SJCRH30 (cell line): ENCODE measurements around the gene STXBP6. TPM values are rescaled to one million over a fixed set of nuclear protein-coding genes. Genes with fewer than 3 reads are reported as not detected.
"Not testable (repeated sequence)": the region's sequence is repeated elsewhere in the genome, so short reads cannot be mapped to it uniquely, and the experiment has no call there.

Source experiments
- DNase-seq, 2 experiments: peaks; one replicate each; pipeline ENCODE4 v3.0.0-alpha.2; 2015 to 2020
- H3K27ac ChIP-seq: fragments of 250-450 bp; sonication (Bioruptor Pico); 2 replicates; pipeline ENCODE4 v1.5.1; 2020; ENCODE audit warnings: mild to moderate bottlenecking, moderate library complexity
- H3K27me3 ChIP-seq: fragments of 250-450 bp; sonication (Bioruptor Pico); 2 replicates; pipeline ENCODE4 v1.5.1; 2020; ENCODE audit warnings: mild to moderate bottlenecking, moderate library complexity
- H3K36me3 ChIP-seq: fragments of 250-450 bp; sonication (Bioruptor Pico); 2 replicates; pipeline ENCODE4 v1.5.1; 2020; ENCODE audit warnings: mild to moderate bottlenecking, moderate library complexity
- H3K4me1 ChIP-seq: fragments of 250-450 bp; sonication (Bioruptor Pico); 2 replicates; pipeline ENCODE4 v1.5.1; 2020; ENCODE audit warnings: mild to moderate bottlenecking, moderate library complexity
- H3K4me3 ChIP-seq: fragments of 250-450 bp; sonication (Bioruptor Pico); 2 replicates; pipeline ENCODE4 v1.5.1; 2020; ENCODE audit warnings: mild to moderate bottlenecking, moderate library complexity
- H3K9me3 ChIP-seq: fragments of 250-450 bp; sonication (Bioruptor Pico); replicated peaks from 2 replicates; pipeline ENCODE4 v1.5.1; 2020; ENCODE audit warnings: mild to moderate bottlenecking, moderate library complexity
- total RNA-seq: library from RNA; depleted of rRNA; stranded (reverse); fragments of >200 nt; shearing (Covaris generic); gene quantifications from 2 replicates; pipeline ENCODE4 v1.2.3, GENCODE V29; 2014

STXBP6 gene
- total RNA-seq, 1 experiment from 2014 or later: 2.9 TPM

GRCh38 chr14:24974591-24975374 lies 75.2 kb downstream of the STXBP6 start:
- Histone ChIP-seq H3K36me3 (no peaks in the 10 kb centered on the region), H3K27ac (no peak overlapping the region), H3K4me3 (no peak overlapping the region), H3K9me3 (no peaks in the 10 kb centered on the region), H3K27me3 (no peaks in the 10 kb centered on the region), H3K4me1 (no peaks in the 10 kb centered on the region)
- DNase-seq: no peak

DNA sequence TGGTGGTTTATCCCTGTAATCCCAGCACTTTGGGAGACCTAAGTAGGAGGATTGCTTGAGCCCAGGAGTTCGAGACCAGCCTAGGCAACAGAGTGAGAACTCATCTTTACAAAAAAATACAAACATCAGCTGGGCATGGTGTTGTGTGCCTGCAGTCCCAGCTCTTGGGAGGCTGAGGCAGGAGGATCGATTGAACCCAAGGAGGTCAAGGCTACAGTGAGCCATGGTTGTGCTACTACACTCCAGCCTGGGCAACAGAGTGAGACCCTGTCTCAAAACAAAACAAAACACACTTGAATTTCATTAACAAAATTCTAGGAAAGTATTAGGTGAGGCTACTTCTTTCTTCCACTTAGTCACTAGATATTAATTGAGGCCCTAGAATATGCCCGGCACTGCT lies 77.1 kb downstream of the STXBP6 start:
- Histone ChIP-seq H3K27me3 (no peaks in the 10 kb centered on the region), H3K4me3 (no peak overlapping the region), H3K9me3 (no peaks in the 10 kb centered on the region), H3K4me1 (no peaks in the 10 kb centered on the region), H3K36me3 (no peaks in the 10 kb centered on the region), H3K27ac (no peak overlapping the region)
- DNase-seq: no peak

DNA sequence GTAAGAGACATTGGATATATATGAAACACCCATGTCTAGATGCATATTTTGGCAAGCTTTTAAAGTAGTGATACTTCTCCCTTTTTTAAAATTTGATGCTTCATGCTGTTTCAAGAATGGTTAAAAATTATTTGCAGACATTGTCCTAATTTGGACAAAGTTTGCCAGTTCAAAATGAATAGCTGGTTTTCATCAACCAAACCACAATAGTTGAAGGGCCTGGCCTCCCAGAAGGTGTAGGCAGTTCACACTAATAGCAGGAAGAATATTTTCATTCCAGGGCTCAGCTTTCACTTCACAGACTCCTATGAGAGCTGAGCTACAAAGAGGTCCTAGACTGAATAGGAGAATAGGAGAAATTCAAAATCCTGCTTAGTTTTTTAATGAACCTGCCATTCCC lies 78.7 kb downstream of the STXBP6 start:
- no peak for DNase-seq
- Histone ChIP-seq H3K36me3 (no peaks in the 10 kb centered on the region), H3K4me1 (no peaks in the 10 kb centered on the region), H3K27ac (no peak overlapping the region), H3K27me3 (no peaks in the 10 kb centered on the region), H3K4me3 (no peak overlapping the region), H3K9me3 (no peaks in the 10 kb centered on the region)

DNA sequence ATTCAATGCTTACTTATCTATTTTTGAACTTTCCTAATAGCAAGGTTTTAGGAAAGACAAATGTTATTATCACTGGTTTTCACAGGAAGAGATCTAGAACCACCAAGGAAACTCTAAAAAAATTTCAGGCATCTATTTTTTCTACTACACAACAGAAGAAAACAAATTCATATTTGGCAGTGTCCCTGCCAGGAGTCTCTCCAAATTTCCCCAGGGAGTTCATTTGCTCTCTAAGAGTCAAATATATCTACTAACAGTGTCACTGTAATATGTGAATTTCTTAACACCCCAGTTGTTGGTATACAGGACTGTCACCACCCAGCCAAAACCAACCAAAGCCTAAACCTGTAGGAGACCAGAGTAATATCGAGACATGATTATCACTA lies 83.4 kb downstream of the STXBP6 start:
- no peaks in the 10 kb centered on the region for H3K36me3 ChIP-seq
- no peaks in the 10 kb centered on the region for H3K9me3 ChIP-seq
- H3K4me3 ChIP-seq: no peak overlapping the region
- no peaks in the 10 kb centered on the region for H3K27me3 ChIP-seq
- H3K27ac ChIP-seq: no peak overlapping the region
- peaks cover 6% of the 10 kb centered on the region for H3K4me1 ChIP-seq
- no peak for DNase-seq

DNA sequence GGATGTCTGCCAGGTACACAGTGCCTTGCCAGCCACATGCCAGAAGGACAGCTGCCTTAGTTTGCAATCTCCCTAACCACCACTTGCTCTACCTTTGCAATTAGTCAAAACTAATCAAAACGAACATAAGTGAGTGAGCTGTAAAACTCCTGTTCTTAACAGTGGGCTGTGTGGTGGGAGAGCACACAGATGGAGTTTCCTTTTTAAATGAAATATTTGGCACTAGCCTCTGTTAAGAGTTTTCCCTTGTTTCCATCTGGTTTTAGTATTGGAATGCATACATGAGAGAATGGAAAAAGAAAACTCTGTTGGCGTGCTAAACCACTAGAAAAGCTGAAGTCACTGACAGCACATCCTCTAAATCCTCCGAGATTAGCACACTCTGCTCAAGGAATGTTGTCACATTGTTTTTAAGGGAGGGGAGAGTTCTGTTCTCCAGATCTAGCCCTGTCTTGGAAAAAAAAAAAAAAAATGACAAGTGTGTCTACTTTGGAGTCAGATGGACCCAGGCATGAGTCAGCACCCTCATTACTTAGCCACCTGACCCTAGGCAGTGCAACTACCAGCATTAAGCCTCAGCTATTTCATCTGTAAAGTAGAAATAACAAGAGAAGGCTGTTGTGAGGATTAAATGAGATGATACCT lies 83.9 kb downstream of the STXBP6 start:
- peak; percentile 13 to 39 for DNase-seq
- peaks cover 6% of the 10 kb centered on the region for H3K4me1 ChIP-seq
- no peak overlapping the region for H3K27ac ChIP-seq
- no peaks in the 10 kb centered on the region for H3K9me3 ChIP-seq
- no peaks in the 10 kb centered on the region for H3K36me3 ChIP-seq
- H3K27me3 ChIP-seq: no peaks in the 10 kb centered on the region
- H3K4me3 ChIP-seq: no peak overlapping the region

DNA sequence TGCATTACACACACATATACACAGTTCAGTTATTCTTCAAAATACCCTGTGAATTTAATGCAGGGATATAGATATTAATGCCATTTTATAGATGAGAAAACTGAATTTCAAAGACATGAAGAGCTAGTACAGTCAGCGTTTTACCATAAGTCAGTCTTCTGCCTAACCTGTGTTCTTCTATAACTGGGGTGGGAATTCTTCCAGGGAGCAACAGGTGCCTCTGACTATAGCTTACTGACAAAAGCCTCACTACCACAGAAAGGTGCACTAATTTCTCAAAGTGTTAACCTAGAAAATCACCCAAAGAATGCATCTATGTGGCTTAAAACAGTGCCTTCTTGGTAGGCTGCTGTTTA lies 84.4 kb downstream of the STXBP6 start:
- H3K27me3 ChIP-seq: no peaks in the 10 kb centered on the region
- peaks cover 6% of the 10 kb centered on the region for H3K4me1 ChIP-seq
- H3K4me3 ChIP-seq: no peak overlapping the region
- no peak overlapping the region for H3K27ac ChIP-seq
- no peak for DNase-seq
- no peaks in the 10 kb centered on the region for H3K36me3 ChIP-seq
- no peaks in the 10 kb centered on the region for H3K9me3 ChIP-seq

GRCh38 chr14:24964591-24964990 lies 85.4 kb downstream of the STXBP6 start:
- Histone ChIP-seq H3K4me1 (peaks cover 6% of the 10 kb centered on the region), H3K36me3 (no peaks in the 10 kb centered on the region), H3K27me3 (no peaks in the 10 kb centered on the region), H3K9me3 (no peaks in the 10 kb centered on the region), H3K27ac (no peak overlapping the region), H3K4me3 (no peak overlapping the region)
- no peak for DNase-seq

DNA sequence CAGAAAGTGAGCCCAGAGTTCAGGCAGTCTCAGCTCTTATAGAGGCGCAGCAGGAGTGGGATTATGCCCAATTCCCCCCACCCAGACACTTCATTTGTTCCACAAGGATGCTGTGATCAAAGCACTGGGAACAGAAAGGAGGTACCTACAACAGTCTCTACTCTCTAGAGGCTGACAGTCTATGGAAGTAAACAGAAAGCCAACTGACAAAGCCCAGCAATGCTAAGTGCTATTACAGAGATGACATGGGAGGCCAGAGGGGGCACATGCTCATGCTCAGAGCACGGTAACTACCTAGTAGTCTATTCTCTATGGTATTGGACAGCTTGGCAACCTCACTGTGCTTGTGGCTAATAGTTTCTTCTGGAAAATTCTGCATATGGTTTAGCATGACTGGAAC lies 85.9 kb downstream of the STXBP6 start:
- Histone ChIP-seq H3K4me3 (no peak overlapping the region), H3K36me3 (no peaks in the 10 kb centered on the region), H3K4me1 (peaks cover 6% of the 10 kb centered on the region), H3K27ac (no peak overlapping the region), H3K27me3 (no peaks in the 10 kb centered on the region), H3K9me3 (no peaks in the 10 kb centered on the region)
- DNase-seq: no peak

DNA sequence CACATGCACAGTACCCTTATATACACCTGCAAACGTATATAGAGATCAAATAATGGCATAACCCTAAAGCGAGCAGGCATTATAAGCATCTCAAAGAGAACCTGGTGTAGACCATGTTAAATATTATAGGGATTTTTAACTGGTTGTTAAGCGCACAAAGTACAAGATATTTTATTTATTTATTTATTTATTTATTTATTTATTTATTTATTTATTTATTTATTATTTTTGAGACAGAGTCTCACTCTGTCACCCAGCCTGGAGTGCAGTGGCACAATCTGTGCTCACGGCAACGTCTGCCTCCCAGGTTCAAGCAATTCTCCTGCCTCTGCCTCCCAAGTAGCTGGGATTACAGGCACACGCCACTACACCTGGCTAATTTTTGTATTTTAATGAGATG lies 87.8 kb downstream of the STXBP6 start:
- H3K27me3 ChIP-seq, H3K4me1 ChIP-seq, H3K9me3 ChIP-seq, DNase-seq, H3K27ac ChIP-seq, H3K4me3 ChIP-seq, H3K36me3 ChIP-seq: not testable (repeated sequence)

DNA sequence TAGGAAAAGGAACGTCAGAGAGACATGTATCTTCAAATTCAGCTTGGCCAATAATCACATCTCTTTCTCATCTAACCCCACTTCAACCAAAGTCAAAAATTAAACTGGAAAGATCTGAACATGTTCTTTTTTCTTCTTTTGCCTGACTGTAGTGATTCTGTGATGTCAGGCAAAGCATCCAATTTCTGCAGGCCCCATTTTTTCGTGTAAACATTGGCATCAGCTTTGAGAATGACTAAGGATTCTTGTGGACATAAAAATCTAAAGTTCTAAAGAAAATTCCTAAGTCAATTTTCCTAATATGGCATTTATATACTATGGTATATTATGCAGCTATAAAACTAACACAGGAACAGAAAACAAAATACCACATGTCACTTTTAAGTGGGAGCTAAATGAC lies 89.1 kb downstream of the STXBP6 start:
- no peak overlapping the region for H3K27ac ChIP-seq
- DNase-seq: no peak
- no peaks in the 10 kb centered on the region for H3K36me3 ChIP-seq
- H3K9me3 ChIP-seq: no peaks in the 10 kb centered on the region
- peaks cover 4% of the 10 kb centered on the region for H3K4me1 ChIP-seq
- H3K27me3 ChIP-seq: no peaks in the 10 kb centered on the region
- H3K4me3 ChIP-seq: no peak overlapping the region

DNA sequence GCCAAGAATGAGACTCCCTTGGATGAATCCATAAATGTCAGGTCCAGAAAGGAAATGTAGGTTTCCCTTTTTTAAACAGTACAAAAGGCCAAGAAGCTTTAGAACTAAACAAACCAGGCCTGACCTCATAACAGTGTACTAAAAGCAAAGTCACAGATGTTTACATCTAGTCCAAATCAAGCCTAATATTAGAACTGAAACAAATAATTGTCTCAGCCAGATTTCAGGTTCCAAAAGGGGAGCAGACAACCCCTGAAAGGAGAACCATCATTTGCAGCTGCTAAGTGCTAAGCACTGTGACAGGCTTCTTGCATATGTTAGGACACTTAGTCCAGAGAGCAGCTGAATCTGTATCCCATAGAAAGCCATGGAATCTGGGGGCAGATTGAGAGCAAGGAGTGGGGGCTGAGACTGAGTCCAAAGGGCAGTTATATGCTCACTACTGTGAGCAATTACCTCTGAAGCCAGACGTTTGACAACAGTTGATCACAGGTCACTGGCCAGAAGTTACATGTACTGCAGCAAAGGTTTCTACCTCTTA lies 90.1 kb downstream of the STXBP6 start:
- Histone ChIP-seq H3K9me3 (no peaks in the 10 kb centered on the region), H3K36me3 (no peaks in the 10 kb centered on the region), H3K4me1 (no peaks in the 10 kb centered on the region), H3K27ac (no peak overlapping the region), H3K27me3 (no peaks in the 10 kb centered on the region), H3K4me3 (no peak overlapping the region)
- DNase-seq: no peak

- DNase-seq: no peak
- no peak overlapping the region for H3K27ac ChIP-seq
- no peaks in the 10 kb centered on the region for H3K27me3 ChIP-seq
- no peaks in the 10 kb centered on the region for H3K9me3 ChIP-seq
- H3K4me1 ChIP-seq: no peaks in the 10 kb centered on the region
- no peak overlapping the region for H3K4me3 ChIP-seq
- H3K36me3 ChIP-seq: no peaks in the 10 kb centered on the region
Measured at GRCh38 chr14:24958271-24958670, 91.7 kb downstream of the STXBP6 start.

DNA sequence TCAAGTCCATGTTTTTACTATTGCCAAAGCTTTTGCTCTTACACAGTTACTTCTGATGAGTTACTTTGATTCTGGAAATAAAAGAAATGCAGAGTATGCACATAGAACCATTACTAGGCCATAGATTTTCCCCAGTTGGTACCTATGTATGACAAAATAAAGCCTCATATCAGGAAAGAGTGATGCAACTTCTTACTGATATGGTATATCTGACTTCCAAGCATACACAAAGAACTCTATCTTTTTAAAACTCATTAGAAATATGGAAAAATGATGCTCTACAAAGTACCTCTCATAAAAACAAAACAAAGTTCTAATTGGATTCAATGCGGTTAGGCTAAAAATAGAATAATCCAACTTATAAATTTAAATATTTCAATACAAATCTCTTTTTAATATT lies 92.1 kb downstream of the STXBP6 start:
- Histone ChIP-seq H3K4me1 (no peaks in the 10 kb centered on the region), H3K9me3 (no peaks in the 10 kb centered on the region), H3K36me3 (no peaks in the 10 kb centered on the region), H3K27me3 (no peaks in the 10 kb centered on the region), H3K4me3 (no peak overlapping the region), H3K27ac (no peak overlapping the region)
- DNase-seq: no peak

DNA sequence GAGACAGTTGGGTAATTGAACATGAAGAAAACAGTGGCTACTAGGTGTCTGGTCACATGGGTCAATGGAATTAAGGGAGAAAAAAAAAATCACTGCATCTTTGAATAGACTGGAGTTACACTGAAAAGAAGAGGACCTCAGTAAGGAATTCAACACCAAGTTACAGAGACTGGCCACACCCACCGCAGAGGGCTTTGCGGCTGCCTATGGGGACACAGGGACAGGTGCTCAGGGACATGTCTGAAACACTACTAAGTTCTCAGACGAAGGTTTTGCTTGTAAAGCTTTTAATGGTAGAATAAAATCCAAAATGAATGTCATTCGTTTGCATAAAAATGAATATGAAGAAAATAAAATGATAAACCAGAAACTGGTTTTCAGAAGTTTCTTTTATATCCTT lies 93.8 kb downstream of the STXBP6 start:
- H3K4me1 ChIP-seq: no peaks in the 10 kb centered on the region
- H3K9me3 ChIP-seq: no peaks in the 10 kb centered on the region
- H3K27ac ChIP-seq: no peak overlapping the region
- no peaks in the 10 kb centered on the region for H3K27me3 ChIP-seq
- no peak for DNase-seq
- H3K4me3 ChIP-seq: no peak overlapping the region
- no peaks in the 10 kb centered on the region for H3K36me3 ChIP-seq

GRCh38 chr14:24954700-24955037 lies 95.3 kb downstream of the STXBP6 start:
- Histone ChIP-seq H3K27ac (no peak overlapping the region), H3K4me1 (no peaks in the 10 kb centered on the region), H3K27me3 (no peaks in the 10 kb centered on the region), H3K36me3 (no peaks in the 10 kb centered on the region), H3K4me3 (no peak overlapping the region), H3K9me3 (no peaks in the 10 kb centered on the region)
- no peak for DNase-seq
